ENCODE results near the gene BIRC7. TPM values are rescaled to one million over a fixed set of nuclear protein-coding genes. Genes with fewer than 3 reads are reported as not detected.

BIRC7 gene, protein sequence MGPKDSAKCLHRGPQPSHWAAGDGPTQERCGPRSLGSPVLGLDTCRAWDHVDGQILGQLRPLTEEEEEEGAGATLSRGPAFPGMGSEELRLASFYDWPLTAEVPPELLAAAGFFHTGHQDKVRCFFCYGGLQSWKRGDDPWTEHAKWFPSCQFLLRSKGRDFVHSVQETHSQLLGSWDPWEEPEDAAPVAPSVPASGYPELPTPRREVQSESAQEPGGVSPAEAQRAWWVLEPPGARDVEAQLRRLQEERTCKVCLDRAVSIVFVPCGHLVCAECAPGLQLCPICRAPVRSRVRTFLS
- total RNA-seq, result 0.72 TPM in 1 of 2 replicates, not detected in the other

DNA sequence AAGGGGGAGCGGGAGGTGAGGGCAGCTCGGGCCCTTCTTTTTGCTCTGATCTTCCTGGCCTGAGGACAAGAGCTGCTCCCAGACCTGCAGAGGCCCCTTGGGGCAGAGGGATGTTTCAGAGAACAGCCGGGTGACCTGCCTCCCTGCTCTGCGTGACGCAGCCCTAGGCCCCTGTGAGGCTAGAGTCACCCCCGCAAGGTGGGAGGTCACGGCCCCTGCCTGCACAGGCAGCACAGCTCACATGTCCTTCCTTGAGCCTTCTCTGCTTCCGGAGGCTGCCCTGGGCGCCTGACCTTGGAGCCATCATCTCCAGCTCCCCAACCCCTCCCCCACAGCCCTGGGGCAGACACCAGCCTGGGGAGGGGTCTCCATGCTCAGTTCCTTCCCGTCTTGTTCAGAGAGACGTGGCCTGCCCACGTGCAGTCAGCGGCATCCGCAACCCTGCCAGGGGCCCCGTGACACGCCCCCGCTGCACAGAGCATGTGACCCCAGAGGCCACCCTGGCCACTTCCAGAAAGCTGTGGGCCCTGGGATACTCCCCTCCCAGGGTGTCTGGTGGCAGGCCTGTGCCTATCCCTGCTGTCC lies at the start of gene BIRC7:
BIRC7 (plus strand) TSS at position 507 of the 585 bp plus-strand sequence. CDS start 192 bp downstream, outside the sequence.

DNA sequence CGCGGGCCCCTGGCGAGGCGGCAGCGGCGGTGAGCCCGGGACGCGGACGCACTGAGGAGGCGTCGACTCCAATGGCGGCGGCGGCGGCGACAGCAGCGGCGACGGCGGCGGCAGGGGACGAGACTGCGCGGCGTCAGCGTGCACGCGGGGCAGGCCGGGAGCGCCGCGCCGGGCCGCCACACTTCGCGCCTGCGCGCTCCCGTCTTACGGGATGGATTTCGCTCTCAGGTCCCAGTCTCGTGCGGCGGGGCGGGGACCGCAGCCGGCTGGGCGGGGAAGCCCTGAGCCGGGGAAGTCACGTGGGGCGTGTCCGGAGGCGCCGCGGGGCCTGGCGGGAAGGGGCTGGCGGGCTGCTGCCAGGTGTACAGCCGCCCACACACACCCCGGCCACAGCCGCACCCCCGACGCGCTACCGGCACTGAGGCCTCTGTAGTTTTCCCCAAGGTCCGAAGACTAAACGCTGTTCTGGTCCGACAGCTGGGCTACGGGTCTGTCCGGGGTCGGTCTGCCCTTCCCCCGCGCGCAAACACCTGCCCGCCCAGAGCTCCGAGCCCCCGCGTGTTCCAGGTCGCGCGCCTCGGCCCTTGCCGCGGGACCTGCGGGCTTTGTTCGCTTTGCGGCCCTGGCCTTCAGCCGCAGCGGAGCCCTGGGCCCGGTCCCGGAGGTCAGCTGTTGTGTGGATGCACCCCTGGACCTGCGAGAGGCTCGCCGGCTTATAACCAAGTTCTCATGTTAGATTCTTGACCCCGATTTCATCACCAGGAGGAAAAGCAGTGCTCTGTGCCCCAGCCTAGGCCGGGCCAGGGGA lies 19.5 kb upstream of the BIRC7 start, which contains the start of gene YTHDF1:
YTHDF1 (minus strand) TSS at position 91 of the 808 bp plus-strand sequence. CDS start 239 bp downstream, outside the sequence.

DNA sequence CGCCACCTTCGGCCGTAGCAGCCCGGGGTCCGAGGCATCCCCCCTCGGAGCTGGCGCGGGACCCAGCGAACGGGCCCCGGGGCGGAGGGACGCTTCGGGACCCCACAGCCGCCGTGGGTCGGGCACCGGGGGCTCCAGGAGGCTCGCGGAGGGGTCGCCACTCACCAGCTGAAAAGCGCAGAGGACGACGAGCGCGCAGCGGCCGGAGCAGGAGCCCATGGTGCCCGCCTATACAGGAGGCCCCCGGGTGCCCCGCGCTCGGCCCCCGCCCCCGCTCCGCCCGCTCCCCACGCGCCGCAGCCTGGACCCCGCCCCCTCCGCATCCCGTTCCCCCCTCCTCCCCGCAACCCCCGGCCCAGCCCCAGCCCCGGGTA lies 18.5 kb downstream of the BIRC7 start, which contains the start of gene NKAIN4:
NKAIN4 (minus strand) TSS at position 232 of the 374 bp plus-strand sequence; CDS start at position 219, 13 bp downstream.

DNA sequence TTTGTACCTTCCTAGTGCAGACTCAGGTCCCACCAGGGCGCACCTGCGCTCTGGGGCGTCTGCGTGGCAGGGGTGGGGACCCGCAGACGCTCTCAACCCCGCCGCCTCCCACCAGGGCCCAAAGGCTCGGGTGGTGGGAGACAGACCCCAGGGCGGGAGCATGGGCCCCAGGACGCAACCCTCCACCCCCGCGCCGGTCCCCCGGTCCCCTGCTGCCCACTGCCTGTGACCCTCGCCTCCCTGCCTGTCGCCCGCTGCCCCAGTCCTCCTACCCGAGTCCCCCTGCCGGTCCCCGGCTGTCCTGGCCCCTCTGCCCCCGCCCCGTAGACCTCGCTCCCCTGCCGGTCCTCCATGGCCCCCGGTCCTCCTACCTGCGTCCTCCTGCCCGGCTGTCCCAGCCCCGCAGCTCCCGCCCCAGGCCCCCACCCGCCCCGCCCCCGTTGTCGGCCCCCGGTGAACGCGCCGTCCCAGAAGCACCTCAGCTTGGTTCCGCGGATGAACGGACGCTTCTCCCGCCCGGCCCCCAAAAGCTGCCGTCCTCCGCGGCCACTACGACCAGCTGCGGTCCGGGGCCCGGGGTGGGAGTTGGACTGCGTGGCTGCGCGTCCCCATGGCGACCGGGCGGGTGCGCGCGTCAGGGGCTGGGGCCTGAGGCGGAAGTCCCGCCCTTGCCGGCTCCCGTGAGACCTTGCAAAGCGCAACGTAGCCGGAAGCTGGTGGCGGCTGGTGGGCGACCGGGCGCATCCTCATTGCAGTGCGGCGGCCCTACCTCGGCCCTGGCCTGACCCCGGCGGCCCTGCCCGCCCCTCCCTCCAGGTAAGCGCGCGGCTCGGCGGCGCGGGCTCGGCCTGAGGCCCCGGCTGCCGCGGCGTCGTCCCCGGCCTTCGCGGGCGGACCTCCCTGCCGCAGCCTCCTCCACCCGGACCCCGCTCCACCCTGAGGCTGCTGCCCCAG lies 36.7 kb downstream of the BIRC7 start, which contains the start of gene ARFGAP1:
ARFGAP1 (plus strand) TSS at position 709 of the 954 bp plus-strand sequence. CDS start 2,768 bp downstream, outside the sequence.

Other genes with a start within 250 kb of the BIRC7 start
- gene BHLHE23, start 228.9 kb upstream of the BIRC7 start, total RNA-seq, result not detected in 2 replicates
- gene YTHDF1, start 19.8 kb upstream of the BIRC7 start, total RNA-seq, result 19.3 and 26.0 TPM in 2 replicates
- 1.2 TPM in 1 of 2 replicates, not detected in the other for gene NKAIN4, start 18.6 kb downstream of the BIRC7 start, total RNA-seq
- gene ARFGAP1, start 36.9 kb downstream of the BIRC7 start, total RNA-seq, result 34.5 and 55.9 TPM in 2 replicates
- not detected in 2 replicates for gene COL20A1, start 57.3 kb downstream of the BIRC7 start, total RNA-seq
- gene CHRNA4, start 125.4 kb downstream of the BIRC7 start, total RNA-seq, result not detected in 2 replicates
- not detected in 2 replicates for gene KCNQ2, start 236.8 kb downstream of the BIRC7 start, total RNA-seq